GM19397 (cell line): ENCODE measurements around the gene CDC14B.
"Not testable (repeated sequence)": the region's sequence is repeated elsewhere in the genome, so short reads cannot be mapped to it uniquely, and the experiment has no call there.

Source experiments
- ATAC-seq: cut with Tn5 transposase; IDR thresholded peaks from one replicate; pipeline ENCODE4 v1.9.1; 2021; ENCODE audit warnings: mild to moderate bottlenecking, moderate library complexity; ENCODE audit not compliant: unreplicated experiment

The CDC14B gene

GRCh38 chr9:96633579-96633978 is 13.9 kb upstream of the CDC14B start:
- not testable (repeated sequence) for ATAC-seq

- no peak for ATAC-seq
These were observed 7.3 kb upstream of the CDC14B start for GRCh38 chr9:96626912-96627311.

- ATAC-seq = no peak
These were observed 2.0 kb upstream of the CDC14B start for GRCh38 chr9:96621618-96622017.

- no peak for ATAC-seq
These were observed 1.2 kb upstream of the CDC14B start for GRCh38 chr9:96620832-96621269.

- no peak for ATAC-seq
These were observed 505 bp upstream of the CDC14B start for GRCh38 chr9:96620181-96620514.

- ATAC-seq = no peak
These were observed 548 bp downstream of the CDC14B start for GRCh38 chr9:96619124-96619465.

- ATAC-seq = no peak
These were observed 1.2 kb downstream of the CDC14B start for GRCh38 chr9:96618209-96619123.

GRCh38 chr9:96617439-96618185 is 2.0 kb downstream of the CDC14B start:
- ATAC-seq = no peak

- no peak for ATAC-seq
These were observed 2.7 kb downstream of the CDC14B start for GRCh38 chr9:96616817-96617438.

GRCh38 chr9:96615411-96615810 is 4.2 kb downstream of the CDC14B start:
- no peak for ATAC-seq

GRCh38 chr9:96614664-96615063 is 5.0 kb downstream of the CDC14B start:
- ATAC-seq = not testable (repeated sequence)

GRCh38 chr9:96612966-96613589 is 6.6 kb downstream of the CDC14B start:
- ATAC-seq = no peak

GRCh38 chr9:96612105-96612965 is 7.3 kb downstream of the CDC14B start:
- ATAC-seq = no peak

- no peak for ATAC-seq
These were observed 8.3 kb downstream of the CDC14B start for GRCh38 chr9:96611302-96611701.

- ATAC-seq = no peak
These were observed 9.9 kb downstream of the CDC14B start for GRCh38 chr9:96609732-96610131.

- ATAC-seq = no peak
These were observed 11.7 kb downstream of the CDC14B start for GRCh38 chr9:96607971-96608370.

- ATAC-seq = no peak
These were observed 14.3 kb downstream of the CDC14B start for GRCh38 chr9:96605328-96605727.

- no peak for ATAC-seq
These were observed 15.7 kb downstream of the CDC14B start for GRCh38 chr9:96604004-96604319.

- ATAC-seq = no peak
These were observed 16.2 kb downstream of the CDC14B start for GRCh38 chr9:96603305-96604003.

GRCh38 chr9:96599298-96599697 is 20.3 kb downstream of the CDC14B start:
- no peak for ATAC-seq
